ENCODE measurements around the gene ACACA. TPM values are rescaled to one million over a fixed set of nuclear protein-coding genes. Genes with fewer than 3 reads are reported as not detected.
A peak's percentile ranks its signal among the peaks of the same experiment; 100 is the strongest.

The ACACA gene
- total RNA-seq, 3 donors from 2014 or later (not counting 1 experiment from before 2014, with no cell fraction given): 22.9 to 23.9 (median 23.6) TPM

- H3K4me3 Mint-ChIP-seq: no peak overlapping the region
- no peak overlapping the region for H3K27ac Mint-ChIP-seq
- TF ChIP-seq CTCF (IDR thresholded peaks at IDR 0.05): no peak
- Histone ChIP-seq H3K36me3 (ENCODE audit: control insufficient read depth, insufficient read depth, low read length) (peaks cover 11% of the 10 kb centered on the region), H3K27me3 (ENCODE audit: control insufficient read depth, insufficient read depth, low read length) (no peaks in the 10 kb centered on the region), H3K9me3 (ENCODE audit: control insufficient read depth, insufficient read depth, low read length) (no peaks in the 10 kb centered on the region), H3K27ac (ENCODE audit: low read length) (no peak overlapping the region), H3K4me1 (ENCODE audit: control insufficient read depth, insufficient read depth, low read length) (no peaks in the 10 kb centered on the region), H3K4me3 (ENCODE audit: low read length) (no peak overlapping the region)
- ATAC-seq: no peak
- intact Hi-C loops (cut with micrococcal nuclease): no loop called here
- 94% methylated on average over 2 of the region's 2 CpGs for WGBS (ENCODE audit: insufficient coverage)
- DNase-seq: no peak
- no peaks in the 10 kb centered on the region for H3K9me3 Mint-ChIP-seq
- H3K4me1 Mint-ChIP-seq: no peaks in the 10 kb centered on the region
- H3K27me3 Mint-ChIP-seq (ENCODE audit: low read depth in 2 of 2): no peaks in the 10 kb centered on the region
- peaks cover 6% of the 10 kb centered on the region for H3K36me3 Mint-ChIP-seq
Measured at GRCh38 chr17:37101306-37101705, 305.3 kb downstream of the ACACA start.

- DNase-seq: no peak
Measured at GRCh38 chr17:37100231-37100630, 306.4 kb downstream of the ACACA start.

GRCh38 chr17:37098910-37099664 lies 307.5 kb downstream of the ACACA start:
- Mint-ChIP-seq H3K27ac (peak overlapping the region in 1 of 2 donors; percentile 24), H3K9me3 (no peaks in the 10 kb centered on the region), H3K4me1 (peaks cover 0 to 3% of the 10 kb centered on the region in 2 donors), H3K27me3 (ENCODE audit: low read depth in 2 of 2) (no peaks in the 10 kb centered on the region), H3K4me3 (no peak overlapping the region), H3K36me3 (peaks cover 9% of the 10 kb centered on the region)
- intact Hi-C loops (cut with micrococcal nuclease): no loop called here
- ATAC-seq (no peak), DNase-seq (no peak)
- Histone ChIP-seq H3K36me3 (ENCODE audit: control insufficient read depth, insufficient read depth, low read length) (peaks cover 17% of the 10 kb centered on the region), H3K27me3 (ENCODE audit: control insufficient read depth, insufficient read depth, low read length) (no peaks in the 10 kb centered on the region), H3K9me3 (ENCODE audit: control insufficient read depth, insufficient read depth, low read length) (no peaks in the 10 kb centered on the region), H3K4me1 (ENCODE audit: control insufficient read depth, insufficient read depth, low read length) (no peaks in the 10 kb centered on the region), H3K27ac (ENCODE audit: low read length) (no peak overlapping the region), H3K4me3 (ENCODE audit: low read length) (no peak overlapping the region)
- 96% methylated on average over 8 of the region's 9 CpGs for WGBS (ENCODE audit: insufficient coverage)
- TF ChIP-seq CTCF (IDR thresholded peaks at IDR 0.05): no peak

More at GRCh38 chr17:37100231-37100630, 306.4 kb downstream of the ACACA start:
- Histone ChIP-seq H3K27ac (ENCODE audit: low read length) (no peak overlapping the region), H3K4me1 (ENCODE audit: control insufficient read depth, insufficient read depth, low read length) (no peaks in the 10 kb centered on the region), H3K4me3 (ENCODE audit: low read length) (no peak overlapping the region), H3K36me3 (ENCODE audit: control insufficient read depth, insufficient read depth, low read length) (peaks cover 17% of the 10 kb centered on the region), H3K27me3 (ENCODE audit: control insufficient read depth, insufficient read depth, low read length) (no peaks in the 10 kb centered on the region), H3K9me3 (ENCODE audit: control insufficient read depth, insufficient read depth, low read length) (no peaks in the 10 kb centered on the region)
- no peak overlapping the region for H3K4me3 Mint-ChIP-seq
- H3K27ac Mint-ChIP-seq: no peak overlapping the region
- H3K9me3 Mint-ChIP-seq: no peaks in the 10 kb centered on the region
- no peak for ATAC-seq
- no peaks in the 10 kb centered on the region for H3K27me3 Mint-ChIP-seq (ENCODE audit: low read depth in 2 of 2)
- no peaks in the 10 kb centered on the region for H3K4me1 Mint-ChIP-seq
- 68% methylated on average over 3 of the region's 4 CpGs for WGBS (ENCODE audit: insufficient coverage)
- H3K36me3 Mint-ChIP-seq: peaks cover 9% of the 10 kb centered on the region
- intact Hi-C loops (cut with micrococcal nuclease): no loop called here
- no peak for TF ChIP-seq CTCF (IDR thresholded peaks at IDR 0.05)

GRCh38 chr17:37098152-37098551 lies 308.5 kb downstream of the ACACA start:
- H3K4me1 ChIP-seq (ENCODE audit: control insufficient read depth, insufficient read depth, low read length): no peaks in the 10 kb centered on the region
- no peak for TF ChIP-seq CTCF (IDR thresholded peaks at IDR 0.05)
- H3K36me3 ChIP-seq (ENCODE audit: control insufficient read depth, insufficient read depth, low read length): peaks cover 17% of the 10 kb centered on the region
- DNase-seq (no peak), ATAC-seq (no peak)
- H3K36me3 Mint-ChIP-seq: peaks cover 9% of the 10 kb centered on the region
- no peaks in the 10 kb centered on the region for H3K27me3 Mint-ChIP-seq (ENCODE audit: low read depth in 2 of 2)
- no peaks in the 10 kb centered on the region for H3K27me3 ChIP-seq (ENCODE audit: control insufficient read depth, insufficient read depth, low read length)
- H3K9me3 ChIP-seq (ENCODE audit: control insufficient read depth, insufficient read depth, low read length): no peaks in the 10 kb centered on the region
- no peak overlapping the region for H3K27ac ChIP-seq (ENCODE audit: low read length)
- WGBS (ENCODE audit: insufficient coverage): 94% methylated on average over 5 of the region's 5 CpGs
- H3K9me3 Mint-ChIP-seq: no peaks in the 10 kb centered on the region
- H3K4me3 Mint-ChIP-seq: no peak overlapping the region
- H3K4me3 ChIP-seq (ENCODE audit: low read length): no peak overlapping the region
- H3K27ac Mint-ChIP-seq: no peak overlapping the region
- peaks cover 0 to 6% of the 10 kb centered on the region in 2 donors for H3K4me1 Mint-ChIP-seq
- intact Hi-C loops (cut with micrococcal nuclease): no loop called here
